A549 (cell line): ENCODE data around the gene FNTB. TPM values are rescaled to one million over a fixed set of nuclear protein-coding genes. Genes with fewer than 3 reads are reported as not detected.

Experiments
- ATAC-seq, 2 experiments: fragments of 200-7000 bp in 1 of 2; fragments of >200 bp in 1 of 2; cut with Nextera tagmentation in 1 of 2; cut with Tn5 transposase in 1 of 2; 3 replicates each; pipeline versions ENCODE4 v1.8.0 to v1.9.1; 2018 to 2020; ENCODE audit warnings: mild to moderate bottlenecking in 1 of 2, moderate library complexity in 1 of 2
- CTCF ChIA-PET: fragments of 300-600 bp; sonication (Branson Sonifier 250); formaldehyde crosslinking; extraction: SDS; loops from one replicate; lab custom pipeline; 2021; ENCODE audit warnings: antibody characterized with exemption, inconsistent platforms; lab: Yijun Ruan, JAX
- POLR2A ChIA-PET: fragments of 350-600 bp; formaldehyde crosslinking; extraction: SDS; loops from one replicate; lab custom pipeline; 2021; ENCODE audit warnings: antibody characterized with exemption, inconsistent platforms; lab: Yijun Ruan, JAX
- DNase-seq, 2 experiments: peaks; one replicate each; pipeline versions ENCODE4 v3.0.0 to v3.0.0-alpha.2; 2011 to 2016; ENCODE audit warnings: low read depth in 1 of 2, low spot score in 1 of 2
- FAIRE-seq: peaks from 2 replicates; lab custom pipeline; 2011; peaks lifted over from hg19 to GRCh38; lab: Jason Lieb, UNC
- H3K27ac ChIP-seq, 2 experiments: fragments of >200 bp; sonication (Bioruptor Twin); formaldehyde crosslinking; 3 replicates each; pipeline ENCODE4 v1.5.1; 2016 to 2017
- H3K4me1 ChIP-seq: fragments of >200 bp; sonication (Bioruptor Twin); formaldehyde crosslinking; 3 replicates; pipeline ENCODE4 v1.6.1; 2016
- H3K4me2 ChIP-seq: fragments of >200 bp; sonication (Bioruptor Twin); formaldehyde crosslinking; 3 replicates; pipeline ENCODE4 v1.6.1; 2016
- H3K4me3 ChIP-seq: fragments of >200 bp; sonication (Bioruptor Twin); formaldehyde crosslinking; 3 replicates; pipeline ENCODE4 v1.5.1; 2016
- H3K9me3 ChIP-seq: fragments of >200 bp; sonication (Bioruptor Twin); formaldehyde crosslinking; 3 replicates; pipeline ENCODE4 v1.6.1; 2016
- CEBPB ChIP-seq, 2 experiments: fragments of >200 bp in 1 of 2; sonication (Bioruptor Twin) in 1 of 2; formaldehyde crosslinking in 1 of 2; IDR thresholded peaks; 2 replicates each; pipeline ENCODE4 v1.6.1; 2012 to 2016
- CHD2 ChIP-seq: fragments of 150-350 bp; IDR thresholded peaks from 2 replicates; pipeline ENCODE4 v1.6.1; 2014; ENCODE audit warnings: low read length; ENCODE audit not compliant: partially characterized antibody
- EHMT2 ChIP-seq: fragments of 200-600 bp; sonication (generic); IDR thresholded peaks from 2 replicates; pipeline ENCODE4 v1.6.1; 2016; ENCODE audit warnings: antibody characterized with exemption, low read depth, mild to moderate bottlenecking, moderate library complexity
- ESRRA ChIP-seq: fragments of 150-350 bp; IDR thresholded peaks from 2 replicates; pipeline ENCODE4 v1.6.1; 2014; ENCODE audit warnings: mild to moderate bottlenecking, low read length, borderline replicate concordance
- FOSB ChIP-seq: fragments of 250-450 bp; sonication (Bioruptor Pico); IDR thresholded peaks from 2 replicates; pipeline ENCODE4 v1.5.0; 2020; ENCODE audit warnings: mild to moderate bottlenecking, moderate library complexity
- GATA3 ChIP-seq: IDR thresholded peaks from 2 replicates; pipeline ENCODE4 v1.6.1; 2012; ENCODE audit warnings: borderline replicate concordance
- HDAC2 ChIP-seq: fragments of 200-600 bp; sonication (generic); IDR thresholded peaks from 2 replicates; pipeline ENCODE4 v1.6.1; 2016
- HOXA7 ChIP-seq: fragments of 250-450 bp; sonication (Bioruptor Pico); IDR thresholded peaks from 2 replicates; pipeline ENCODE4 v1.5.0; 2020; ENCODE audit warnings: mild to moderate bottlenecking, moderate library complexity
- HOXB13 ChIP-seq: fragments of 250-450 bp; sonication (Bioruptor Pico); IDR thresholded peaks from 2 replicates; pipeline ENCODE4 v1.5.0; 2020; ENCODE audit warnings: low read depth, mild to moderate bottlenecking, moderate library complexity
- JUN ChIP-seq, 2 experiments: fragments of >200 bp; sonication (Bioruptor Twin); formaldehyde crosslinking; IDR thresholded peaks; 2 replicates in 1 of 2; 3 replicates in 1 of 2; pipeline ENCODE4 v1.6.1; 2016 to 2017
- JUNB ChIP-seq: fragments of >200 bp; sonication (Bioruptor Twin); formaldehyde crosslinking; IDR thresholded peaks from 2 replicates; pipeline ENCODE4 v1.6.1; 2016
- KDM1A ChIP-seq: fragments of 200-600 bp; sonication (generic); IDR thresholded peaks from 2 replicates; pipeline ENCODE4 v1.6.1; 2016; ENCODE audit warnings: low read depth, mild to moderate bottlenecking
- MAFK ChIP-seq: fragments of 450-650 bp; IDR thresholded peaks from 2 replicates; pipeline ENCODE4 v1.6.1; 2014; ENCODE audit not compliant: partially characterized antibody
- MAZ ChIP-seq: fragments of 150-350 bp; IDR thresholded peaks from 2 replicates; pipeline ENCODE4 v1.6.1; 2014; ENCODE audit warnings: antibody characterized with exemption, low read depth, low read length, borderline replicate concordance
- PHF8 ChIP-seq: fragments of 200-600 bp; sonication (generic); IDR thresholded peaks from 2 replicates; pipeline ENCODE4 v1.6.1; 2016; ENCODE audit warnings: low read depth, mild to moderate bottlenecking, antibody characterized with exemption, moderate library complexity, borderline replicate concordance
- POLR2A ChIP-seq: IDR thresholded peaks from 2 replicates; pipeline ENCODE4 v1.6.1; 2012; ENCODE audit warnings: mild to moderate bottlenecking, low read length
- RCOR1 ChIP-seq: fragments of 150-350 bp; IDR thresholded peaks from 2 replicates; pipeline ENCODE4 v1.6.1; 2014; ENCODE audit warnings: antibody characterized with exemption, low read length, low read depth
- SMC3 ChIP-seq: fragments of >200 bp; sonication (Bioruptor Twin); formaldehyde crosslinking; IDR thresholded peaks from 3 replicates; pipeline ENCODE4 v1.6.1; 2018; ENCODE audit warnings: inconsistent platforms
- SREBF2 ChIP-seq: fragments of 450-650 bp; IDR thresholded peaks from 2 replicates; pipeline ENCODE4 v1.6.1; 2014; ENCODE audit warnings: mild to moderate bottlenecking, moderate library complexity
- ZNF302 ChIP-seq: fragments of 250-450 bp; sonication (Bioruptor Pico); IDR thresholded peaks from 2 replicates; pipeline ENCODE4 v1.9.0; 2021; ENCODE audit warnings: inconsistent platforms, mild to moderate bottlenecking, moderate library complexity
- ZSCAN20 ChIP-seq: fragments of 250-450 bp; sonication (Bioruptor Pico); IDR thresholded peaks from 2 replicates; pipeline ENCODE4 v1.8.0; 2022; ENCODE audit warnings: mild to moderate bottlenecking, moderate library complexity
- WGBS: methylation state at CpG from one replicate; pipeline ENCODE4 v1.1.6; 2017; ENCODE audit errors: missing lambda C conversion rate; 5-methylcytosine and 5-hydroxymethylcytosine counted together
- polyA plus RNA-seq, 4 experiments: library from polyadenylated mRNA; depleted of rRNA in 3 of 4; stranded (reverse); fragments of >200 nt; fragmentation: RNase III in 1 of 4; extraction: RNeasy Plus Mini Kit Qiagen cat#74134 plus additional on column Dnase treatment in 1 of 4; gene quantifications; 2 replicates in 3 of 4; 3 replicates in 1 of 4; pipeline ENCODE4 v1.2.3, GENCODE V29; 2011 to 2017
- TF ChIP-seq, protein P1 (sequence below): IDR thresholded peaks from 2 replicates; pipeline ENCODE4 v1.6.1; 2012
- TF ChIP-seq, protein P2 (sequence below): fragments of 250-450 bp; sonication (Bioruptor Pico); IDR thresholded peaks from 2 replicates; pipeline ENCODE4 v1.5.0; 2021; ENCODE audit warnings: mild to moderate bottlenecking, moderate library complexity, borderline replicate concordance
- TF ChIP-seq, protein P3 (sequence below): fragments of >200 bp; sonication (Bioruptor Twin); formaldehyde crosslinking; IDR thresholded peaks from 3 replicates; pipeline ENCODE4 v1.5.1; 2016
- TF ChIP-seq, protein P4 (sequence below): fragments of >200 bp; sonication (Bioruptor Twin); formaldehyde crosslinking; IDR thresholded peaks from 3 replicates; pipeline ENCODE4 v1.6.1; 2016
- TF ChIP-seq, protein P5 (sequence below): fragments of 150-350 bp; IDR thresholded peaks from 2 replicates; pipeline ENCODE4 v1.6.1; 2014; ENCODE audit warnings: low read depth, mild to moderate bottlenecking, low read length

The FNTB gene
- polyA plus RNA-seq, 2 of the 4 experiments (the other 2 are of a cell fraction) = 28.5 to 41.9 TPM

DNA sequence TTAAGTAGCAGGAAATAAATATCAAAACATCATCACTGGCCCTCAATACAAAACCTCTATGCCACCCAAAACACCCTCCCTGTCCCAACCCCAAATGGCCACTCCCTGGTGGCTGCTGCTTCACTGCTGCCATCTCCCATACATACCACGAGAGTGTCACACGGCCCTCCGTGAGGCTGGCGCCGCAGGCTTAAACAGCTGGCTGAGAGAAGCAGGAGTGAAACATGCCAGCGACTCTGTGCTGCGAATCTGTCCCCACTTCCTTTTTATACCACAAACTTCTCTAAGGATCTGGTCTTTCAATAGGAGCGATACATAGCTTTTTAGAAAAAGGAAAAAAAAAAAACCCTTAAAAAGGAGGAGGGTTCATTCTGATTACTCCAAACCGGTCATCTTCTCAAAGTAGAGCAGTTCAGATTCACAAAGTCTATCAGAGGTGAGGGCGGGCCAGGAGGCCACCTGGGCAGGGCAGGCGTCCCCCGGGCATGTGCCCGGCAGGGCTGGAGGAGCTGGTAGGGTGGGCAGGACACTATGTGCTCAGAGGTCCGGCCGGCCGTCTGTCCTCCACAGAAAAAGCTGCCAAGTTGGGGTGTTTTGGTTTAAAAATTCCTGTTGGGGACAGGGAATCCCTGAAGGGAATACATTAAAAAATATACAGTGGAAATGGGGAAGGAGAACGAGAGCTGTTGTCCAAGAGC, 89.1 kb downstream of the FNTB start:
- no peak for TF ChIP-seq HDAC2
- TF ChIP-seq, protein P1, sequence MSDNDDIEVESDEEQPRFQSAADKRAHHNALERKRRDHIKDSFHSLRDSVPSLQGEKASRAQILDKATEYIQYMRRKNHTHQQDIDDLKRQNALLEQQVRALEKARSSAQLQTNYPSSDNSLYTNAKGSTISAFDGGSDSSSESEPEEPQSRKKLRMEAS = no peak
- no peak for TF ChIP-seq RCOR1
- no peak for TF ChIP-seq ZSCAN20 (CRISPR knock-in tag)
- no peak for TF ChIP-seq POLR2A
- TF ChIP-seq GATA3 = no peak
- no peak for TF ChIP-seq HOXA7 (CRISPR knock-in tag)
- no peak for TF ChIP-seq ESRRA
- no peak for TF ChIP-seq ZNF302 (CRISPR knock-in tag)
- no peak for TF ChIP-seq MAZ
- H3K27ac ChIP-seq = no peak overlapping the region
- CTCF ChIA-PET = interaction anchor here (0.7 to 1.3 kb wide), 2 partner anchors 9 to 19 kb away, joined by 3 read pairs; no protein-coding TSS in a partner anchor
- FAIRE-seq (no peak), ATAC-seq (no peak), DNase-seq (no peak)
- WGBS = 95% methylated on average over 17 of the region's 17 CpGs
- no peak overlapping the region for H3K4me2 ChIP-seq
- H3K4me3 ChIP-seq = no peak overlapping the region
- no peaks in the 10 kb centered on the region for H3K4me1 ChIP-seq
- POLR2A ChIA-PET = interaction anchor here (1.5 kb wide), 1 partner anchor 27 kb away, joined by 4 read pairs; no protein-coding TSS in a partner anchor
- H3K9me3 ChIP-seq = no peaks in the 10 kb centered on the region

DNA sequence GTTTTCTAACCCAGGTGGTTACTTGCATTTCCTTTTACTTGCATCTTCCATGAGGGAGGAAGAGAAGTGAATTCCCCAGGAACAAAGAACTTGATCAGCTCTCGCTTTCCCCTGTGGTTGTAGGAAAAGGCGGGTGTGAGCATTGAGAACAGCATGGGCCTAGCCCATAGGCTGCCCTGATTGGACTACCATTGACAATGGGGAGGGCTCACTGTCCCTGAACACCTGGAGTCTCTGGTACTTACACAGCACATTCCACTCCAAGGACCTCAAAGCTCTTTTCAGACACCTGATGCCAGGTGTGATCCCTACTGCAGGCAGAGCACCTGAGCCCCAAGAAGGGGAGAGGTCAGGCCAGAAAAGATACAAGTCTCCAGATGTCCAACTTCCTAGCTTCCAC, 90.6 kb downstream of the FNTB start:
- ATAC-seq (no peak), DNase-seq (no peak), FAIRE-seq (no peak)
- POLR2A ChIA-PET = no interaction called here
- no peak overlapping the region for H3K27ac ChIP-seq
- CTCF ChIA-PET = interaction anchor here (1.0 kb wide), 1 partner anchor 10 kb away, joined by 3 read pairs; no protein-coding TSS in a partner anchor
- no peaks in the 10 kb centered on the region for H3K9me3 ChIP-seq
- H3K4me1 ChIP-seq = no peaks in the 10 kb centered on the region
- H3K4me2 ChIP-seq = no peak overlapping the region
- TF ChIP-seq HOXA7 (CRISPR knock-in tag) (no peak), CEBPB (IDR thresholded peaks at IDR 0.05) (no peak), SREBF2 (no peak), ZSCAN20 (CRISPR knock-in tag) (no peak)
- TF ChIP-seq, protein P1 = no peak
- TF ChIP-seq, protein P2, sequence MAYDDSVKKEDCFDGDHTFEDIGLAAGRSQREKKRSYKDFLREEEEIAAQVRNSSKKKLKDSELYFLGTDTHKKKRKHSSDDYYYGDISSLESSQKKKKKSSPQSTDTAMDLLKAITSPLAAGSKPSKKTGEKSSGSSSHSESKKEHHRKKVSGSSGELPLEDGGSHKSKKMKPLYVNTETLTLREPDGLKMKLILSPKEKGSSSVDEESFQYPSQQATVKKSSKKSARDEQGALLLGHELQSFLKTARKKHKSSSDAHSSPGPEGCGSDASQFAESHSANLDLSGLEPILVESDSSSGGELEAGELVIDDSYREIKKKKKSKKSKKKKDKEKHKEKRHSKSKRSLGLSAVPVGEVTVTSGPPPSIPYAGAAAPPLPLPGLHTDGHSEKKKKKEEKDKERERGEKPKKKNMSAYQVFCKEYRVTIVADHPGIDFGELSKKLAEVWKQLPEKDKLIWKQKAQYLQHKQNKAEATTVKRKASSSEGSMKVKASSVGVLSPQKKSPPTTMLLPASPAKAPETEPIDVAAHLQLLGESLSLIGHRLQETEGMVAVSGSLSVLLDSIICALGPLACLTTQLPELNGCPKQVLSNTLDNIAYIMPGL (CRISPR knock-in tag) = no peak
- 97% methylated on average over 2 of the region's 2 CpGs for WGBS
- no peak overlapping the region for H3K4me3 ChIP-seq

DNA sequence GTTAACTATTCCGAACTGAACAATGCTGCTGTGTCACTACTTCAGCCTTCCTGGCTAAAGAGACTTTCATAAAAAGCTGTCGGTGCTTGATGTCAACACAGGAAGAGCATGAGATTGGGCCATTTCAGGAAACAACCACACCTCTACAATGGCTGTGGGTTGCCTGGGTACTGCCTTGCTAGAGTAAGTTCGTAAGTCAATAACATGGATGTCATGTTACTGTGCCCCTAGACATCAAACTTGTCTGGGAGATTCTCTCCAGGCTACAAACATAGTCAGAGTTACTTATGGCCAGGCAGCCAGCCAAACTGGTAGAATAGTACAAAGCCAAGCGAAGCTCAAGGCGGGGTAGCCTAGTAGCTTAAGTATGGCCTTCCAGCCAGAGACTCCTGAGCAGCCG, 92.5 kb downstream of the FNTB start:
- no peak for DNase-seq
- TF ChIP-seq, protein P3, sequence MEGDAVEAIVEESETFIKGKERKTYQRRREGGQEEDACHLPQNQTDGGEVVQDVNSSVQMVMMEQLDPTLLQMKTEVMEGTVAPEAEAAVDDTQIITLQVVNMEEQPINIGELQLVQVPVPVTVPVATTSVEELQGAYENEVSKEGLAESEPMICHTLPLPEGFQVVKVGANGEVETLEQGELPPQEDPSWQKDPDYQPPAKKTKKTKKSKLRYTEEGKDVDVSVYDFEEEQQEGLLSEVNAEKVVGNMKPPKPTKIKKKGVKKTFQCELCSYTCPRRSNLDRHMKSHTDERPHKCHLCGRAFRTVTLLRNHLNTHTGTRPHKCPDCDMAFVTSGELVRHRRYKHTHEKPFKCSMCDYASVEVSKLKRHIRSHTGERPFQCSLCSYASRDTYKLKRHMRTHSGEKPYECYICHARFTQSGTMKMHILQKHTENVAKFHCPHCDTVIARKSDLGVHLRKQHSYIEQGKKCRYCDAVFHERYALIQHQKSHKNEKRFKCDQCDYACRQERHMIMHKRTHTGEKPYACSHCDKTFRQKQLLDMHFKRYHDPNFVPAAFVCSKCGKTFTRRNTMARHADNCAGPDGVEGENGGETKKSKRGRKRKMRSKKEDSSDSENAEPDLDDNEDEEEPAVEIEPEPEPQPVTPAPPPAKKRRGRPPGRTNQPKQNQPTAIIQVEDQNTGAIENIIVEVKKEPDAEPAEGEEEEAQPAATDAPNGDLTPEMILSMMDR = no peak
- no peak for TF ChIP-seq JUN (IDR thresholded peaks at IDR 0.05)
- no peak for TF ChIP-seq SMC3
- TF ChIP-seq PHF8 = no peak
- no peak for TF ChIP-seq HOXB13 (CRISPR knock-in tag)
- no peak for TF ChIP-seq MAFK
- TF ChIP-seq, protein P4, sequence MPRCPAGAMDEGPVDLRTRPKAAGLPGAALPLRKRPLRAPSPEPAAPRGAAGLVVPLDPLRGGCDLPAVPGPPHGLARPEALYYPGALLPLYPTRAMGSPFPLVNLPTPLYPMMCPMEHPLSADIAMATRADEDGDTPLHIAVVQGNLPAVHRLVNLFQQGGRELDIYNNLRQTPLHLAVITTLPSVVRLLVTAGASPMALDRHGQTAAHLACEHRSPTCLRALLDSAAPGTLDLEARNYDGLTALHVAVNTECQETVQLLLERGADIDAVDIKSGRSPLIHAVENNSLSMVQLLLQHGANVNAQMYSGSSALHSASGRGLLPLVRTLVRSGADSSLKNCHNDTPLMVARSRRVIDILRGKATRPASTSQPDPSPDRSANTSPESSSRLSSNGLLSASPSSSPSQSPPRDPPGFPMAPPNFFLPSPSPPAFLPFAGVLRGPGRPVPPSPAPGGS = no peak
- TF ChIP-seq, protein P5, sequence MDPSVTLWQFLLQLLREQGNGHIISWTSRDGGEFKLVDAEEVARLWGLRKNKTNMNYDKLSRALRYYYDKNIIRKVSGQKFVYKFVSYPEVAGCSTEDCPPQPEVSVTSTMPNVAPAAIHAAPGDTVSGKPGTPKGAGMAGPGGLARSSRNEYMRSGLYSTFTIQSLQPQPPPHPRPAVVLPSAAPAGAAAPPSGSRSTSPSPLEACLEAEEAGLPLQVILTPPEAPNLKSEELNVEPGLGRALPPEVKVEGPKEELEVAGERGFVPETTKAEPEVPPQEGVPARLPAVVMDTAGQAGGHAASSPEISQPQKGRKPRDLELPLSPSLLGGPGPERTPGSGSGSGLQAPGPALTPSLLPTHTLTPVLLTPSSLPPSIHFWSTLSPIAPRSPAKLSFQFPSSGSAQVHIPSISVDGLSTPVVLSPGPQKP = no peak
- no peak for TF ChIP-seq JUNB
- TF ChIP-seq EHMT2 = no peak
- TF ChIP-seq FOSB (CRISPR knock-in tag) = no peak
- no peak for TF ChIP-seq ZNF302 (CRISPR knock-in tag)
- no peak for TF ChIP-seq KDM1A
- no peak for TF ChIP-seq CHD2
- Histone ChIP-seq H3K9me3 (no peaks in the 10 kb centered on the region), H3K27ac (no peak overlapping the region), H3K4me2 (no peak overlapping the region), H3K4me3 (no peak overlapping the region), H3K4me1 (no peaks in the 10 kb centered on the region)
- ChIA-PET CTCF (no interaction called here), POLR2A (no interaction called here)
- 97% methylated on average over 6 of the region's 6 CpGs for WGBS
- no peak for FAIRE-seq
- ATAC-seq = no peak
